HepG2 (cell line): ENCODE measurements around the gene ERBB4. TPM values are rescaled to one million over a fixed set of nuclear protein-coding genes. Genes with fewer than 3 reads are reported as not detected.

Experiments
- ATAC-seq: fragments of 200-7000 bp; cut with Tn5 transposase; 3 replicates; pipeline ENCODE4 v1.9.1; 2020; ENCODE audit warnings: mild to moderate bottlenecking, moderate library complexity
- BruUV-seq: library from RNA; stranded (reverse); fragments of 400-500 nt; replicated peaks from 2 replicates; lab custom pipeline; 2021; lab: Mats Ljungman, UMichigan
- CTCF ChIA-PET: fragments of 300-600 bp; formaldehyde crosslinking; extraction: SDS; loops from one replicate; lab custom pipeline; 2021; ENCODE audit warnings: low total read pairs, inconsistent platforms, low intra/inter-chr PET ratio; lab: Yijun Ruan, JAX
- POLR2A ChIA-PET: fragments of 350-600 bp; sonication (Branson Sonifier 250); formaldehyde crosslinking; loops from one replicate; lab custom pipeline; 2020; ENCODE audit warnings: antibody characterized with exemption, inconsistent platforms; lab: Yijun Ruan, JAX
- DNase-seq: peaks from one replicate; pipeline ENCODE4 v3.0.0-alpha.2; 2015; ENCODE audit warnings: low spot score
- FAIRE-seq: peaks from 3 replicates; lab custom pipeline; 2011; peaks lifted over from hg19 to GRCh38; lab: Jason Lieb, UNC
- H2AFZ ChIP-seq: one replicate; pipeline ENCODE4 v1.6.1; 2011; ENCODE audit warnings: low read length, inconsistent platforms
- H3K27ac ChIP-seq: fragments of 300-600 bp; 3 replicates; pipeline ENCODE4 v1.8.0; 2011; ENCODE audit warnings: mixed run types, mild to moderate bottlenecking, mixed read lengths, low read length, inconsistent platforms; ENCODE audit not compliant: insufficient read depth; ENCODE audit errors: extremely low read length
- H3K27me3 ChIP-seq, 2 experiments: fragments of 200-600 bp in 1 of 2; 2 replicates in 1 of 2; 3 replicates in 1 of 2; pipeline versions ENCODE4 v1.6.0 to v1.8.0; 2011; ENCODE audit warnings: low read length in 2 of 2, mild to moderate bottlenecking in 2 of 2, moderate library complexity in 2 of 2, inconsistent platforms in 1 of 2; ENCODE audit not compliant: insufficient read depth in 2 of 2, control insufficient read depth in 1 of 2
- H3K36me3 ChIP-seq, 2 experiments: fragments of 200-600 bp in 1 of 2; replicated peaks in 1 of 2; 2 replicates in 1 of 2; 3 replicates in 1 of 2; pipeline versions ENCODE4 v1.5.1 to v1.8.0; 2011; ENCODE audit warnings: low read length in 2 of 2, inconsistent platforms in 1 of 2; ENCODE audit not compliant: insufficient read depth in 2 of 2, control insufficient read depth in 1 of 2
- H3K4me1 ChIP-seq: 2 replicates; pipeline ENCODE4 v1.5.1; 2012; ENCODE audit warnings: low read length, inconsistent platforms; ENCODE audit not compliant: insufficient read depth
- H3K4me2 ChIP-seq: 2 replicates; pipeline ENCODE4 v1.6.0; 2011; ENCODE audit warnings: low read depth, low read length, inconsistent platforms
- H3K4me3 ChIP-seq, 3 experiments: fragments of 200-600 bp in 1 of 3; sonication (generic), shearing (Covaris generic) in 1 of 3; replicated peaks in 1 of 3; 2 replicates each; pipeline ENCODE4 v1.5.1; 2011 to 2016; ENCODE audit warnings: low read length in 3 of 3, inconsistent platforms in 2 of 3, low read depth in 2 of 3, mild to moderate bottlenecking in 2 of 3, control low read depth in 1 of 3, mixed read lengths in 1 of 3; ENCODE audit not compliant: insufficient read depth in 1 of 3
- H3K79me2 ChIP-seq: one replicate; pipeline ENCODE4 v1.6.1; 2011; ENCODE audit warnings: low read length, inconsistent platforms; ENCODE audit not compliant: insufficient read depth
- H3K9ac ChIP-seq: 2 replicates; pipeline ENCODE4 v1.6.0; 2011; ENCODE audit warnings: mild to moderate bottlenecking, low read depth, low read length, inconsistent platforms; ENCODE audit not compliant: insufficient read depth
- H3K9me3 ChIP-seq: 2 replicates; pipeline ENCODE4 v1.5.1; 2012; ENCODE audit warnings: mild to moderate bottlenecking, low read length
- H4K20me1 ChIP-seq: 2 replicates; pipeline ENCODE4 v1.6.0; 2011; ENCODE audit warnings: inconsistent platforms, mild to moderate bottlenecking, low read length, moderate library complexity; ENCODE audit not compliant: insufficient read depth
- DZIP1 ChIP-seq: sonication (generic); formaldehyde crosslinking; IDR thresholded peaks from 2 replicates; pipeline ENCODE4 v1.5.0; 2020; ENCODE audit warnings: mild to moderate bottlenecking, missing genetic modification reagents
- FOXO1 ChIP-seq: sonication (generic); formaldehyde crosslinking; IDR thresholded peaks from 2 replicates; pipeline ENCODE4 v1.4.0; 2020; ENCODE audit warnings: missing genetic modification reagents
- MAZ ChIP-seq, 2 experiments: sonication (generic) in 1 of 2; formaldehyde crosslinking in 1 of 2; IDR thresholded peaks; 2 replicates each; pipeline versions ENCODE4 v1.5.0 to v1.6.1; 2012 to 2020; ENCODE audit warnings: low read depth in 2 of 2, mild to moderate bottlenecking in 2 of 2, borderline replicate concordance in 1 of 2, improper control_type of control experiment in 1 of 2, low read length in 1 of 2, missing genetic modification reagents in 1 of 2, moderate library complexity in 1 of 2
- MYC ChIP-seq: sonication (generic); formaldehyde crosslinking; IDR thresholded peaks from 2 replicates; pipeline ENCODE4 v1.9.0; 2021; ENCODE audit warnings: missing genetic modification reagents, borderline replicate concordance
- PRMT3 ChIP-seq: sonication (generic); formaldehyde crosslinking; IDR thresholded peaks from 2 replicates; pipeline ENCODE4 v1.8.1; 2022; ENCODE audit warnings: low read depth, mild to moderate bottlenecking, moderate library complexity, missing genetic modification reagents, borderline replicate concordance
- RBFOX2 ChIP-seq: fragments of 200-400 bp; formaldehyde crosslinking; IDR thresholded peaks from 2 replicates; pipeline ENCODE4 v1.6.1; 2017; ENCODE audit warnings: low read depth, mild to moderate bottlenecking, low read length
- SMAD3 ChIP-seq: sonication (generic); formaldehyde crosslinking; IDR thresholded peaks from 2 replicates; pipeline ENCODE4 v1.4.0; 2020; ENCODE audit warnings: missing genetic modification reagents
- SMARCE1 ChIP-seq: fragments of 450-650 bp; IDR thresholded peaks from 2 replicates; pipeline ENCODE4 v1.6.1; 2017; ENCODE audit warnings: borderline replicate concordance
- ZFP36L2 ChIP-seq: sonication (generic); formaldehyde crosslinking; IDR thresholded peaks from 2 replicates; pipeline ENCODE4 v1.4.0; 2020; ENCODE audit warnings: missing genetic modification reagents
- ZHX2 ChIP-seq, 2 experiments: sonication (generic) in 1 of 2; formaldehyde crosslinking in 1 of 2; IDR thresholded peaks; 2 replicates each; pipeline versions ENCODE4 v1.6.1 to v1.9.0; 2014 to 2022; ENCODE audit warnings: antibody characterized with exemption in 1 of 2, borderline replicate concordance in 1 of 2, inconsistent platforms in 1 of 2, low read depth in 1 of 2, missing genetic modification reagents in 1 of 2
- ZNF780A ChIP-seq: sonication (generic); formaldehyde crosslinking; IDR thresholded peaks from 2 replicates; pipeline ENCODE4 v1.8.0; 2022; ENCODE audit warnings: mild to moderate bottlenecking, missing genetic modification reagents, moderate library complexity
- ZNF800 ChIP-seq: sonication (generic); formaldehyde crosslinking; IDR thresholded peaks from 2 replicates; pipeline ENCODE4 v1.4.0; 2020; ENCODE audit warnings: missing genetic modification reagents
- ZNF891 ChIP-seq: sonication (generic); formaldehyde crosslinking; IDR thresholded peaks from 2 replicates; pipeline ENCODE4 v1.5.0; 2020; ENCODE audit warnings: mild to moderate bottlenecking, missing genetic modification reagents
- WGBS: methylation state at CpG from one replicate; pipeline ENCODE4 v1.1.6; 2017; ENCODE audit warnings: low lambda C conversion rate; 5-methylcytosine and 5-hydroxymethylcytosine counted together
- in situ Hi-C: cut with HindIII; loops from 2 replicates; pipeline ENCODE4 v1.10.0; 2017; ENCODE audit warnings: low pct_unique_long_range_greater_than_20kb; ENCODE audit not compliant: extremely low pct_ligation_motif_present
- intact Hi-C: fragments of 100-400 bp; cut with micrococcal nuclease; formaldehyde crosslinking; loops from one replicate; pipeline ENCODE4 v1.10.0; 2022; ENCODE audit not compliant: unreplicated experiment
- polyA plus RNA-seq, 8 experiments: library from polyadenylated mRNA; depleted of rRNA in 3 of 8; stranded (reverse) in 7 of 8; unstranded in 1 of 8; fragments of >200 nt; fragmentation: Illumina TruSeq in 4 of 8; extraction: Trizol in 4 of 8; gene quantifications; 2 replicates each; pipeline versions ENCODE4 v1.2.1 to v1.2.3, GENCODE V29; 2011 to 2016; ENCODE audit warnings: low read depth in 4 of 8, missing spikeins in 1 of 8, mixed read lengths in 1 of 8; ENCODE audit not compliant: insufficient read depth in 1 of 8
- total RNA-seq, 5 experiments: library from RNA; depleted of rRNA; stranded (reverse); fragments of >200 nt; fragmentation: Illumina TruSeq; extraction: Trizol; gene quantifications; 2 replicates each; pipeline ENCODE4 v1.2.3, GENCODE V29; 2016; ENCODE audit warnings: low read depth in 1 of 5

ERBB4 gene
- total and polyA plus RNA-seq, 2 of the 13 experiments (the other 11 are each of a cell fraction or from before 2014, with no cell fraction given) = not detected

GRCh38 chr2:212028798-212029394 is 509.7 kb downstream of the ERBB4 start:
- H3K9ac ChIP-seq = no peak overlapping the region
- 0% methylated on average over 5 of the region's 5 CpGs for WGBS
- DNase-seq (no peak), FAIRE-seq (no peak), ATAC-seq (no peak)
- ChIA-PET POLR2A (no interaction called here), CTCF (no interaction called here)
- no peaks in the 10 kb centered on the region for H3K36me3 ChIP-seq
- no peak overlapping the region for H3K27ac ChIP-seq
- H4K20me1 ChIP-seq = no peaks in the 10 kb centered on the region
- H3K79me2 ChIP-seq = no peaks in the 10 kb centered on the region
- in situ Hi-C loops (no loop called here), intact Hi-C loops (no loop called here)
- no peak overlapping the region for H3K4me2 ChIP-seq
- H3K4me3 ChIP-seq = no peak overlapping the region
- no peaks in the 10 kb centered on the region for H3K27me3 ChIP-seq
- no peaks in the 10 kb centered on the region for H3K4me1 ChIP-seq
- no TSS peak for BruUV-seq
- no peak overlapping the region for H2AFZ ChIP-seq
- no peaks in the 10 kb centered on the region for H3K9me3 ChIP-seq
- TF ChIP-seq PRMT3 (CRISPR knock-in tag) (no peak), MAZ (IDR thresholded peaks at IDR 0.05; ENCODE audit: borderline replicate concordance, low read depth, low read length) (no peak), MAZ (CRISPR knock-in tag; IDR thresholded peaks at IDR 0.05; ENCODE audit: low read depth) (no peak), ZNF891 (CRISPR knock-in tag) (no peak), ZNF780A (CRISPR knock-in tag) (no peak), FOXO1 (CRISPR knock-in tag) (no peak), SMARCE1 (no peak), RBFOX2 (no peak), ZHX2 (IDR thresholded peaks at IDR 0.05; ENCODE audit: low read depth) (no peak), ZHX2 (CRISPR knock-in tag; IDR thresholded peaks at IDR 0.05; ENCODE audit: borderline replicate concordance) (no peak), ZFP36L2 (no peak), DZIP1 (CRISPR knock-in tag) (no peak), MYC (CRISPR knock-in tag) (no peak), SMAD3 (CRISPR knock-in tag) (no peak), ZNF800 (CRISPR knock-in tag) (no peak)
